Loucy (cell line): Measurements from ENCODE around the gene DGKI.

Source experiments
- H2AFZ ChIP-seq: fragments of 200-600 bp; sonication (generic); 2 replicates; pipeline ENCODE4 v1.6.0; 2016; ENCODE audit warnings: antibody characterized with exemption, mild to moderate bottlenecking, low read length, moderate library complexity
- H3F3A ChIP-seq: fragments of 200-600 bp; 2 replicates; pipeline ENCODE4 v1.6.0; 2016; ENCODE audit warnings: antibody characterized with exemption, low read depth, mild to moderate bottlenecking
- H3K27me3 ChIP-seq: fragments of 200-600 bp; sonication (generic); 2 replicates; pipeline ENCODE4 v1.6.1; 2014; ENCODE audit warnings: low read length, mild to moderate bottlenecking; ENCODE audit not compliant: insufficient read depth, poor library complexity, severe bottlenecking
- H3K36me3 ChIP-seq: fragments of 200-600 bp; sonication (generic); 2 replicates; pipeline ENCODE4 v1.6.1; 2016; ENCODE audit warnings: low read length; ENCODE audit not compliant: insufficient read depth
- H3K4me1 ChIP-seq: fragments of 200-600 bp; sonication (generic); 2 replicates; pipeline ENCODE4 v1.5.1; 2014; ENCODE audit warnings: low read length, mild to moderate bottlenecking; ENCODE audit not compliant: insufficient read depth, poor library complexity, severe bottlenecking
- H3K4me2 ChIP-seq: fragments of 200-600 bp; sonication (generic); 2 replicates; pipeline ENCODE4 v1.6.0; 2014; ENCODE audit warnings: antibody characterized with exemption, low read length, low read depth, mild to moderate bottlenecking; ENCODE audit not compliant: poor library complexity, severe bottlenecking
- H3K4me3 ChIP-seq: fragments of 200-600 bp; sonication (generic); 2 replicates; pipeline ENCODE4 v1.5.1; 2014; ENCODE audit warnings: low read length, mild to moderate bottlenecking, mixed read lengths; ENCODE audit not compliant: poor library complexity, severe bottlenecking
- H3K79me2 ChIP-seq: fragments of 200-600 bp; sonication (generic); 2 replicates; pipeline ENCODE4 v1.6.1; 2014; ENCODE audit warnings: low read length; ENCODE audit not compliant: insufficient read depth
- H3K9ac ChIP-seq: fragments of 200-600 bp; sonication (generic); 2 replicates; pipeline ENCODE4 v1.6.0; 2014; ENCODE audit warnings: mild to moderate bottlenecking, low read depth, low read length, moderate library complexity; ENCODE audit not compliant: poor library complexity, severe bottlenecking
- H3K9me2 ChIP-seq: fragments of 200-600 bp; sonication (generic); replicated peaks from 2 replicates; pipeline ENCODE4 v1.6.1; 2016; ENCODE audit warnings: low read depth, low read length, mixed read lengths
- H3K9me3 ChIP-seq: fragments of 200-600 bp; sonication (generic); 2 replicates; pipeline ENCODE4 v1.6.1; 2014; ENCODE audit warnings: mild to moderate bottlenecking, antibody characterized with exemption, low read length, low read depth; ENCODE audit not compliant: insufficient read depth
- H4K20me1 ChIP-seq: fragments of 200-600 bp; sonication (generic); 2 replicates; pipeline ENCODE4 v1.6.0; 2014; ENCODE audit warnings: antibody characterized with exemption, low read length, mild to moderate bottlenecking; ENCODE audit not compliant: insufficient read depth, poor library complexity, severe bottlenecking
- CTCF ChIP-seq: fragments of 200-600 bp; sonication (generic); conservative IDR thresholded peaks from 2 replicates; pipeline ENCODE4 v1.5.1; 2014; ENCODE audit warnings: mild to moderate bottlenecking, antibody characterized with exemption, low read length
- EZH2phosphoT487 ChIP-seq: fragments of 200-600 bp; IDR thresholded peaks from 2 replicates; pipeline ENCODE4 v1.6.1; 2018; ENCODE audit warnings: antibody characterized with exemption, mild to moderate bottlenecking, moderate library complexity, borderline replicate concordance

The DGKI gene

DNA sequence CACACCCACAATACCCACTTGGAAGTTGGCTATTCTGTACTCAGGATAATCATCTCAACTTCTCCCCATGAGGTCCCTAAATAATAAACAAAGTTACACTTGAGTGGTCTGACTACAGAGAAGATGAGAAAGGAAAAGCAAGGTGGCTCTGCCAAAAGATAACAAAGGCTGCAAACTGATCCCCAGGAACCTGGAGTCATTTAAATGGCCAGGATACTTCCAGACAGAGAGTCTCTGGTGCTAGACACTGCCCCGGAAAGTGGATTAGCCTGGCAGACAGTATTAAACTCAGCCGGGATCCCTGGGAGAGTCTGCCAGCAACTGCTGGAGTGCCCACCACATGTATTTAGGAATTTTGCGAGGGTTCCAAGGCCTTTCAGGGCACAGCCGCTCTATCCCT is 93.7 kb downstream of the DGKI start:
- Histone ChIP-seq H3K9me3 (no peaks in the 10 kb centered on the region), H3K79me2 (no peaks in the 10 kb centered on the region), H3K9ac (no peak overlapping the region), H3K9me2 (no peaks in the 10 kb centered on the region), H3K36me3 (no peaks in the 10 kb centered on the region), H2AFZ (no peak overlapping the region), H3K27me3 (no peaks in the 10 kb centered on the region), H4K20me1 (no peaks in the 10 kb centered on the region), H3K4me3 (no peak overlapping the region), H3K4me1 (no peaks in the 10 kb centered on the region), H3K4me2 (no peak overlapping the region), H3F3A (no peaks in the 10 kb centered on the region)
- TF ChIP-seq EZH2phosphoT487 (no peak), CTCF (no peak)

DNA sequence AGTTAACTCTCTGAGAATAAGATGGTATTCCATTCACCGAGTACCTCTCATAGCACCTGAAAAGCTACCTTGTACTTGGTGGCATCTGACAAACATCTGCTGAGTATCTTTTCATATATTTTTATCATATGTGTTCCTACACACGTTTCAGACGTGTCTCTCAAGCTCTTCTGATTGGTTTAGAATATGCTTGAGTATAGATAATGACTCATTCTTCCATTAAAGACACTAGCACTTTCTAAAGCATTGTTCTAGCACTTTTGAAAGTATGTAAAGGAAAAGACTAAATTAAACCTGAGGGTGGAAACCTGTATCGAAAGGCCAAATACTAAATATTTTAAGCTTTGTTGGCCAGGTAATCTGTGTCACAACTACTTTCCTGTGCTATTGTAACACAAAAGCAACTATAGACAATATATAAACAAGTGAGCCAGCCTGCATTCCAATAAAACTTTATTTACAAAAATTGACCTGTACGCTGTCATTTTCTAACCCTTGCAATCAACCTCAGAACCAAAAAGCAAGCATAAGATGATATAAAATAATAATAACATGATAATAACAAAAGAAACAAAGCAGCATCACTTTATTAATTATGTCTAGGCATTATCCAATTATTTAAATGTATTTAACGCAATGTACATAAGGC is 95.3 kb downstream of the DGKI start:
- H3K27me3 ChIP-seq: no peaks in the 10 kb centered on the region
- no peaks in the 10 kb centered on the region for H4K20me1 ChIP-seq
- H3K79me2 ChIP-seq: no peaks in the 10 kb centered on the region
- no peaks in the 10 kb centered on the region for H3K36me3 ChIP-seq
- H2AFZ ChIP-seq: no peak overlapping the region
- H3F3A ChIP-seq: no peaks in the 10 kb centered on the region
- no peaks in the 10 kb centered on the region for H3K9me3 ChIP-seq
- H3K4me2 ChIP-seq: no peak overlapping the region
- no peaks in the 10 kb centered on the region for H3K9me2 ChIP-seq
- H3K4me3 ChIP-seq: no peak overlapping the region
- TF ChIP-seq CTCF (no peak), EZH2phosphoT487 (no peak)
- no peak overlapping the region for H3K9ac ChIP-seq
- no peaks in the 10 kb centered on the region for H3K4me1 ChIP-seq

- Histone ChIP-seq H3K4me1 (no peaks in the 10 kb centered on the region), H3K36me3 (no peaks in the 10 kb centered on the region), H2AFZ (no peak overlapping the region), H3K4me3 (no peak overlapping the region), H3K9me3 (no peaks in the 10 kb centered on the region), H3K79me2 (no peaks in the 10 kb centered on the region), H3K4me2 (no peak overlapping the region), H3K27me3 (no peaks in the 10 kb centered on the region), H3F3A (no peaks in the 10 kb centered on the region), H3K9me2 (no peaks in the 10 kb centered on the region), H3K9ac (no peak overlapping the region), H4K20me1 (no peaks in the 10 kb centered on the region)
- TF ChIP-seq EZH2phosphoT487 (no peak), CTCF (no peak)
Observed at GRCh38 chr7:137747359-137748031, 99.3 kb downstream of the DGKI start.
